GM23338 (cell line): Measurements from ENCODE around the gene URM1. TPM values are rescaled to one million over a fixed set of nuclear protein-coding genes. Genes with fewer than 3 reads are reported as not detected.

Experiments
- ATAC-seq: fragments of 200-7000 bp; cut with Tn5 transposase; 3 replicates; pipeline ENCODE4 v1.9.1; 2020
- DNase-seq: peaks from one replicate; pipeline ENCODE4 v3.0.0-alpha.2; 2015; ENCODE audit warnings: low spot score
- H2AFZ ChIP-seq: fragments of 200-600 bp; sonication (generic); 2 replicates; pipeline ENCODE4 v1.8.0; 2016; ENCODE audit warnings: antibody characterized with exemption, mild to moderate bottlenecking, moderate library complexity
- H3F3A ChIP-seq: fragments of 200-600 bp; sonication (generic); replicated peaks from 2 replicates; pipeline ENCODE4 v1.8.0; 2017; ENCODE audit warnings: antibody characterized with exemption, mixed run types, low read depth
- H3K27ac ChIP-seq: fragments of 200-600 bp; sonication (generic); 2 replicates; pipeline ENCODE4 v1.6.1; 2016; ENCODE audit warnings: low read depth
- H3K27me3 ChIP-seq: fragments of 200-600 bp; sonication (generic); 2 replicates; pipeline ENCODE4 v1.8.0; 2016; ENCODE audit warnings: mild to moderate bottlenecking, mixed run types, moderate library complexity; ENCODE audit not compliant: insufficient read depth
- H3K36me3 ChIP-seq: fragments of 200-600 bp; sonication (generic); 2 replicates; pipeline ENCODE4 v1.8.0; 2016; ENCODE audit warnings: mild to moderate bottlenecking; ENCODE audit not compliant: insufficient read depth
- H3K4me1 ChIP-seq: fragments of 200-600 bp; sonication (generic); 2 replicates; pipeline ENCODE4 v1.8.0; 2016; ENCODE audit warnings: mild to moderate bottlenecking, moderate library complexity; ENCODE audit not compliant: insufficient read depth
- H3K4me2 ChIP-seq: fragments of 200-600 bp; sonication (generic); 2 replicates; pipeline ENCODE4 v1.7.1; 2017; ENCODE audit warnings: mixed run types
- H3K4me3 ChIP-seq: fragments of 200-600 bp; sonication (generic); 2 replicates; pipeline ENCODE4 v1.6.1; 2016; ENCODE audit warnings: mixed run types
- H3K79me2 ChIP-seq: fragments of 200-600 bp; sonication (generic); replicated peaks from 2 replicates; pipeline ENCODE4 v1.8.0; 2017; ENCODE audit warnings: mild to moderate bottlenecking; ENCODE audit not compliant: insufficient read depth
- H3K9me2 ChIP-seq: fragments of 200-600 bp; sonication (generic); 2 replicates; pipeline ENCODE4 v1.8.0; 2017; ENCODE audit not compliant: insufficient read depth
- H4K20me1 ChIP-seq: fragments of 200-600 bp; sonication (generic); replicated peaks from 2 replicates; pipeline ENCODE4 v1.8.0; 2017; ENCODE audit warnings: mild to moderate bottlenecking; ENCODE audit not compliant: insufficient read depth
- H3K27ac Mint-ChIP-seq: 2 replicates; pipeline ENCODE4 v1.8.0; 2020; ENCODE audit warnings: inconsistent platforms, mild to moderate bottlenecking, moderate library complexity, mixed read lengths
- H3K27me3 Mint-ChIP-seq: 3 replicates; pipeline ENCODE4 v1.8.0; 2022; ENCODE audit warnings: low read depth, mild to moderate bottlenecking, moderate library complexity, mixed read lengths, inconsistent platforms; ENCODE audit not compliant: insufficient read depth, poor library complexity
- H3K36me3 Mint-ChIP-seq: 3 replicates; pipeline ENCODE4 v1.8.0; 2021; ENCODE audit warnings: low read depth, mild to moderate bottlenecking, inconsistent platforms, moderate library complexity, mixed read lengths
- H3K4me1 Mint-ChIP-seq: 3 replicates; pipeline ENCODE4 v1.8.0; 2020; ENCODE audit warnings: mild to moderate bottlenecking, inconsistent platforms, mixed read lengths
- H3K4me3 Mint-ChIP-seq: 3 replicates; pipeline ENCODE4 v1.8.0; 2021; ENCODE audit warnings: moderate library complexity, mild to moderate bottlenecking, inconsistent platforms, mixed read lengths
- H3K9me3 Mint-ChIP-seq: 3 replicates; pipeline ENCODE4 v1.8.0; 2020; ENCODE audit warnings: moderate library complexity, mild to moderate bottlenecking, inconsistent platforms, mixed read lengths
- CREB1 ChIP-seq: fragments of 250-450 bp; sonication (Bioruptor Pico); IDR thresholded peaks from 2 replicates; pipeline ENCODE4 v1.5.0; 2020; ENCODE audit warnings: low read depth, mild to moderate bottlenecking, moderate library complexity
- EZH2 ChIP-seq: fragments of 200-600 bp; sonication (generic); IDR thresholded peaks from one replicate; pipeline ENCODE4 v1.8.0; 2017; ENCODE audit warnings: antibody characterized with exemption, mild to moderate bottlenecking, low read depth; ENCODE audit not compliant: unreplicated experiment
- EZH2phosphoT487 ChIP-seq: fragments of 200-600 bp; sonication (generic); IDR thresholded peaks from one replicate; pipeline ENCODE4 v1.8.1; 2018; ENCODE audit warnings: antibody characterized with exemption; ENCODE audit not compliant: unreplicated experiment
- JUNB ChIP-seq: IDR thresholded peaks from one replicate; pipeline ENCODE4 v1.6.1; 2016; ENCODE audit warnings: antibody characterized with exemption; ENCODE audit not compliant: unreplicated experiment
- NANOG ChIP-seq: IDR thresholded peaks from 2 replicates; pipeline ENCODE4 v1.6.1; 2016; ENCODE audit warnings: antibody characterized with exemption, borderline replicate concordance
- POLR2AphosphoS5 ChIP-seq: IDR thresholded peaks from 2 replicates; pipeline ENCODE4 v1.6.1; 2016; ENCODE audit warnings: antibody characterized with exemption, low read depth
- STAT1 ChIP-seq: IDR thresholded peaks from one replicate; pipeline ENCODE4 v1.6.1; 2016; ENCODE audit warnings: antibody characterized with exemption; ENCODE audit not compliant: unreplicated experiment
- ZNF114 ChIP-seq: fragments of 250-450 bp; sonication (Bioruptor Pico); IDR thresholded peaks from 2 replicates; pipeline ENCODE4 v1.5.0; 2020; ENCODE audit warnings: mild to moderate bottlenecking, moderate library complexity
- ZNF331 ChIP-seq: fragments of 250-450 bp; sonication (Bioruptor Pico); IDR thresholded peaks from 2 replicates; pipeline ENCODE4 v1.5.0; 2020; ENCODE audit warnings: low read depth, mild to moderate bottlenecking, moderate library complexity
- polyA plus RNA-seq: library from polyadenylated mRNA; unstranded; fragments of >200 nt; fragmentation: Nextera tagmentation; extraction: Ambion mirVana; gene quantifications from 2 replicates; pipeline ENCODE4 v1.2.1, GENCODE V29; 2016
- total RNA-seq: library from RNA; depleted of rRNA; stranded (reverse); fragments of >200 nt; shearing (Covaris generic); gene quantifications from 2 replicates; pipeline ENCODE4 v1.2.3, GENCODE V29; 2014
- TF ChIP-seq, protein P1 (sequence below): IDR thresholded peaks from 2 replicates; pipeline ENCODE4 v1.6.1; 2016; ENCODE audit warnings: antibody characterized with exemption
- TF ChIP-seq, protein P2 (sequence below): fragments of 250-450 bp; sonication (Bioruptor Pico); IDR thresholded peaks from 2 replicates; pipeline ENCODE4 v1.5.0; 2020; ENCODE audit warnings: mild to moderate bottlenecking, moderate library complexity
- TF ChIP-seq, protein P3 (sequence below), 2 experiments: fragments of 200-600 bp in 1 of 2; sonication (generic) in 1 of 2; conservative IDR thresholded peaks; 2 replicates each; pipeline versions ENCODE4 v1.5.1 to v1.6.1; 2016 to 2017; ENCODE audit warnings: antibody characterized with exemption in 2 of 2, low read depth in 2 of 2, mild to moderate bottlenecking in 2 of 2, moderate library complexity in 1 of 2

Gene URM1
- total and polyA plus RNA-seq, 2 experiments from 2014 or later = 28.6 to 47.8 TPM

DNA sequence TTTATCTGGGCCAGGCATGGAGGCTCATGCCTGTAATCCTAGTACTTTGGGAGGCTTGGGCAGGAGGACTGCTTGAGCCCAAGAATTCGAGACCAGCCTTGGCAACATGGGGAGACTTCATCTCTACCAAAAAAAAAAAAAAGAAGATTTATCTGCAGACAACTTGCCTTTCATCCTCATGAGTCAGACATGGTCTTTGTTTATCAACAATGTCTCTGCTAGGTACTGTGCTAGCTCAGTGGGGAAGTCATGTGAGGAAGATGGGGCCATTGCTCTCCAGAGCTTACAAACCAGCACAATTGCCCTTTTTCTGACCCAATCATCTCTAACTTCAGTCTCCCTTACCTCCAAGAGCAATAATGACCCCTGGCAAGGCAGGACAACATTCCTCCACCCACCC is 1.6 kb downstream of the URM1 start:
- H3K36me3 ChIP-seq = no peaks in the 10 kb centered on the region
- no peak overlapping the region for H3K4me2 ChIP-seq
- no peak overlapping the region for H2AFZ ChIP-seq
- ATAC-seq (no peak), DNase-seq (no peak)
- peaks cover 5% of the 10 kb centered on the region; the same call in 1 of the 2 replicates for H3F3A ChIP-seq
- H3K27ac ChIP-seq = no peak overlapping the region
- H3K4me3 ChIP-seq = no peak overlapping the region
- H3K9me3 Mint-ChIP-seq = no peaks in the 10 kb centered on the region; the same call in 2 of the 3 replicates
- H4K20me1 ChIP-seq = peaks cover 16% of the 10 kb centered on the region
- peaks cover 27% of the 10 kb centered on the region for H3K4me1 Mint-ChIP-seq
- H3K4me1 ChIP-seq = peaks cover 7% of the 10 kb centered on the region
- H3K36me3 Mint-ChIP-seq = no peaks in the 10 kb centered on the region; the same call in 2 of the 3 replicates
- peak overlapping the region; percentile 93; the same call in 2 of the 3 replicates for H3K4me3 Mint-ChIP-seq
- H3K27me3 Mint-ChIP-seq = peaks cover 19% of the 10 kb centered on the region
- H3K79me2 ChIP-seq = peaks cover 37% of the 10 kb centered on the region
- TF ChIP-seq, protein P1, sequence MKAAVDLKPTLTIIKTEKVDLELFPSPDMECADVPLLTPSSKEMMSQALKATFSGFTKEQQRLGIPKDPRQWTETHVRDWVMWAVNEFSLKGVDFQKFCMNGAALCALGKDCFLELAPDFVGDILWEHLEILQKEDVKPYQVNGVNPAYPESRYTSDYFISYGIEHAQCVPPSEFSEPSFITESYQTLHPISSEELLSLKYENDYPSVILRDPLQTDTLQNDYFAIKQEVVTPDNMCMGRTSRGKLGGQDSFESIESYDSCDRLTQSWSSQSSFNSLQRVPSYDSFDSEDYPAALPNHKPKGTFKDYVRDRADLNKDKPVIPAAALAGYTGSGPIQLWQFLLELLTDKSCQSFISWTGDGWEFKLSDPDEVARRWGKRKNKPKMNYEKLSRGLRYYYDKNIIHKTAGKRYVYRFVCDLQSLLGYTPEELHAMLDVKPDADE = no peak
- no peak for TF ChIP-seq EZH2phosphoT487
- TF ChIP-seq CREB1 (CRISPR knock-in tag) = no peak
- TF ChIP-seq EZH2 = no peak
- TF ChIP-seq, protein P2, sequence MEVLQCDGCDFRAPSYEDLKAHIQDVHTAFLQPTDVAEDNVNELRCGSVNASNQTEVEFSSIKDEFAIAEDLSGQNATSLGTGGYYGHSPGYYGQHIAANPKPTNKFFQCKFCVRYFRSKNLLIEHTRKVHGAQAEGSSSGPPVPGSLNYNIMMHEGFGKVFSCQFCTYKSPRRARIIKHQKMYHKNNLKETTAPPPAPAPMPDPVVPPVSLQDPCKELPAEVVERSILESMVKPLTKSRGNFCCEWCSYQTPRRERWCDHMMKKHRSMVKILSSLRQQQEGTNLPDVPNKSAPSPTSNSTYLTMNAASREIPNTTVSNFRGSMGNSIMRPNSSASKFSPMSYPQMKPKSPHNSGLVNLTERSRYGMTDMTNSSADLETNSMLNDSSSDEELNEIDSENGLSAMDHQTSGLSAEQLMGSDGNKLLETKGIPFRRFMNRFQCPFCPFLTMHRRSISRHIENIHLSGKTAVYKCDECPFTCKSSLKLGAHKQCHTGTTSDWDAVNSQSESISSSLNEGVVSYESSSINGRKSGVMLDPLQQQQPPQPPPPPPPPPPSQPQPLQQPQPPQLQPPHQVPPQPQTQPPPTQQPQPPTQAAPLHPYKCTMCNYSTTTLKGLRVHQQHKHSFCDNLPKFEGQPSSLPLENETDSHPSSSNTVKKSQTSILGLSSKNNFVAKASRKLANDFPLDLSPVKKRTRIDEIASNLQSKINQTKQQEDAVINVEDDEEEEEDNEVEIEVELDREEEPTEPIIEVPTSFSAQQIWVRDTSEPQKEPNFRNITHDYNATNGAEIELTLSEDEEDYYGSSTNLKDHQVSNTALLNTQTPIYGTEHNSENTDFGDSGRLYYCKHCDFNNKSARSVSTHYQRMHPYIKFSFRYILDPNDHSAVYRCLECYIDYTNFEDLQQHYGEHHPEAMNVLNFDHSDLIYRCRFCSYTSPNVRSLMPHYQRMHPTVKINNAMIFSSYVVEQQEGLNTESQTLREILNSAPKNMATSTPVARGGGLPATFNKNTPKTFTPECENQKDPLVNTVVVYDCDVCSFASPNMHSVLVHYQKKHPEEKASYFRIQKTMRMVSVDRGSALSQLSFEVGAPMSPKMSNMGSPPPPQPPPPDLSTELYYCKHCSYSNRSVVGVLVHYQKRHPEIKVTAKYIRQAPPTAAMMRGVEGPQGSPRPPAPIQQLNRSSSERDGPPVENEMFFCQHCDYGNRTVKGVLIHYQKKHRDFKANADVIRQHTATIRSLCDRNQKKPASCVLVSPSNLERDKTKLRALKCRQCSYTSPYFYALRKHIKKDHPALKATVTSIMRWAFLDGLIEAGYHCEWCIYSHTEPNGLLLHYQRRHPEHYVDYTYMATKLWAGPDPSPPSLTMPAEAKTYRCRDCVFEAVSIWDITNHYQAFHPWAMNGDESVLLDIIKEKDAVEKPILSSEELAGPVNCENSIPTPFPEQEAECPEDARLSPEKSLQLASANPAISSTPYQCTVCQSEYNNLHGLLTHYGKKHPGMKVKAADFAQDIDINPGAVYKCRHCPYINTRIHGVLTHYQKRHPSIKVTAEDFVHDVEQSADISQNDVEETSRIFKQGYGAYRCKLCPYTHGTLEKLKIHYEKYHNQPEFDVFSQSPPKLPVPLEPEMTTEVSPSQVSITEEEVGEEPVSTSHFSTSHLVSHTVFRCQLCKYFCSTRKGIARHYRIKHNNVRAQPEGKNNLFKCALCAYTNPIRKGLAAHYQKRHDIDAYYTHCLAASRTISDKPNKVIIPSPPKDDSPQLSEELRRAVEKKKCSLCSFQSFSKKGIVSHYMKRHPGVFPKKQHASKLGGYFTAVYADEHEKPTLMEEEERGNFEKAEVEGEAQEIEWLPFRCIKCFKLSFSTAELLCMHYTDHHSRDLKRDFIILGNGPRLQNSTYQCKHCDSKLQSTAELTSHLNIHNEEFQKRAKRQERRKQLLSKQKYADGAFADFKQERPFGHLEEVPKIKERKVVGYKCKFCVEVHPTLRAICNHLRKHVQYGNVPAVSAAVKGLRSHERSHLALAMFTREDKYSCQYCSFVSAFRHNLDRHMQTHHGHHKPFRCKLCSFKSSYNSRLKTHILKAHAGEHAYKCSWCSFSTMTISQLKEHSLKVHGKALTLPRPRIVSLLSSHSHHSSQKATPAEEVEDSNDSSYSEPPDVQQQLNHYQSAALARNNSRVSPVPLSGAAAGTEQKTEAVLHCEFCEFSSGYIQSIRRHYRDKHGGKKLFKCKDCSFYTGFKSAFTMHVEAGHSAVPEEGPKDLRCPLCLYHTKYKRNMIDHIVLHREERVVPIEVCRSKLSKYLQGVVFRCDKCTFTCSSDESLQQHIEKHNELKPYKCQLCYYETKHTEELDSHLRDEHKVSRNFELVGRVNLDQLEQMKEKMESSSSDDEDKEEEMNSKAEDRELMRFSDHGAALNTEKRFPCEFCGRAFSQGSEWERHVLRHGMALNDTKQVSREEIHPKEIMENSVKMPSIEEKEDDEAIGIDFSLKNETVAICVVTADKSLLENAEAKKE = no peak
- TF ChIP-seq NANOG = no peak
- TF ChIP-seq, protein P3, sequence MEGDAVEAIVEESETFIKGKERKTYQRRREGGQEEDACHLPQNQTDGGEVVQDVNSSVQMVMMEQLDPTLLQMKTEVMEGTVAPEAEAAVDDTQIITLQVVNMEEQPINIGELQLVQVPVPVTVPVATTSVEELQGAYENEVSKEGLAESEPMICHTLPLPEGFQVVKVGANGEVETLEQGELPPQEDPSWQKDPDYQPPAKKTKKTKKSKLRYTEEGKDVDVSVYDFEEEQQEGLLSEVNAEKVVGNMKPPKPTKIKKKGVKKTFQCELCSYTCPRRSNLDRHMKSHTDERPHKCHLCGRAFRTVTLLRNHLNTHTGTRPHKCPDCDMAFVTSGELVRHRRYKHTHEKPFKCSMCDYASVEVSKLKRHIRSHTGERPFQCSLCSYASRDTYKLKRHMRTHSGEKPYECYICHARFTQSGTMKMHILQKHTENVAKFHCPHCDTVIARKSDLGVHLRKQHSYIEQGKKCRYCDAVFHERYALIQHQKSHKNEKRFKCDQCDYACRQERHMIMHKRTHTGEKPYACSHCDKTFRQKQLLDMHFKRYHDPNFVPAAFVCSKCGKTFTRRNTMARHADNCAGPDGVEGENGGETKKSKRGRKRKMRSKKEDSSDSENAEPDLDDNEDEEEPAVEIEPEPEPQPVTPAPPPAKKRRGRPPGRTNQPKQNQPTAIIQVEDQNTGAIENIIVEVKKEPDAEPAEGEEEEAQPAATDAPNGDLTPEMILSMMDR (conservative IDR thresholded peaks at IDR 0.05; ENCODE audit: low read depth in 2 of 2) = no peak
- no peak for TF ChIP-seq ZNF331 (CRISPR knock-in tag)
- no peak for TF ChIP-seq ZNF114 (CRISPR knock-in tag)
- no peak for TF ChIP-seq STAT1
- TF ChIP-seq JUNB = no peak
- no peak for TF ChIP-seq POLR2AphosphoS5
- no peaks in the 10 kb centered on the region for H3K9me2 ChIP-seq
- H3K27ac Mint-ChIP-seq = no peak overlapping the region
- H3K27me3 ChIP-seq = peaks cover 27% of the 10 kb centered on the region
